Measurements from ENCODE around the gene CLTC.

CLTC gene

GRCh38 chr17:59727817-59728533 is 108.3 kb downstream of the CLTC start:
- no peak for DNase-seq (ENCODE audit: low spot score)

DNA sequence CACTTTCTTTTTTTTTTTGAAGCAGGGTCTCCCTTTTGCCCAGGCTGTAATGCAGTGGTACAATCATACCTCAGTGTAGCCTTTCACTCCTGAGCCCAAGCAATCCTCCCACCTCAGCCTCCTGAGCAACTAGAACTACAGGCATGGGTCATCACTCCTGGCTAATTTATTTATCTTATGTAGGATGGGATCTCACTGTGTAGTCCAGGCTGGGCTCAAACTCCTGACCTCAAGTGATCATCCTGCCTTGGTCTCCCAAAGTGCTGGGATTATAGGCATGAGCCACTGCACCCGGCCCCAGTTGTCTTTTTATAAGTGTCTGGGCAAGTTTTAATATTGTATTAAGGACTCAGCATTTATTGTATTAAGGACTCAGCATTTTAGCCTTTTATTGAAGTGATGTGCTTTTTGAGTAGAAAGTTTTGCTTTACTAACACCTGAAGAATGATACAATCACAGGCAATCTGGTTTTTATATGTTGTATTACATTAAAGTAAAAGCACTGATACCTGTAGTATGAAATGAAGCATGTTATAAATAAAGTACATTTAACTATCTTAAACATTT is 110.7 kb downstream of the CLTC start:
- no peak for DNase-seq (ENCODE audit: low spot score)

DNA sequence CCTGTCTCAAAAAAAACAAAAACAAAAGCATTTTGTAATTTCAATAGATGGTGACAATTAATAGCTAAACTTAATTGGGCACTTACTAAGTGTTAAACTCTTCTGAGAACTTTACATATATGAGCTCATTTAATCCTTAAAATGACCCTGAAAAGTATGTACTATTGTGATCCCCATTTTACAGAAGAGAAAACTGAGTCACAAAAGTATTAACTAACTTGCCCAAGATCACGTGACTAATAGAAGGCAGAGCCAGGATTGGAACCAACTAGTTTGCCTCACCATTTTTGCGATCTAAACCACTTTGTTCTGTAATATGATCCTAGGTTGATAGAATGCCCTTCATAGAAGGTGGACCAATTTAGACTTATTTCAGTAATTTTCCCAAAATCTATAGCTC is 114.0 kb downstream of the CLTC start:
- no peak for DNase-seq (ENCODE audit: low spot score)

DNA sequence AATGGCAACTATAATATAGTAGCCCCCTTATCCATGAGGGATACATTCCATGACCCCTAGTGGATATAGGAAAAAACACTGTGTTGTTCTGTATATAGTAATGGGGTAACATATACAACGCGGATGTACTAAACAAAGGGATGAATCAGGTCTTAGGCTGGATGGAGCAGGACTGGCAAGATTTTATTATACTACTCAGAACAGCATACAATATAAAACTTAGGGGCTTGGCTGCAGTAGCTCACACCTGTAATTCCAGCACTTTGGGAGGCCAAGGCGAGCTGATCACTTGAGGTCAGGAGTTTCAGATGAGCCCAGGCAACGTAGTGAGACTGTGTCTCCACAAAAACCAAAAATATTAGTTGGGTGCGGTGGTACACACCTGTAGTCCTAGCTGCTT is 114.5 kb downstream of the CLTC start:
- DNase-seq (ENCODE audit: low spot score): no peak

- DNase-seq (ENCODE audit: low spot score): no peak
These were observed 117.6 kb downstream of the CLTC start for GRCh38 chr17:59737324-59737723.

- no peak for DNase-seq (ENCODE audit: low spot score)
These were observed 124.1 kb downstream of the CLTC start for GRCh38 chr17:59743842-59744241.

GRCh38 chr17:59745040-59745439 is 125.3 kb downstream of the CLTC start:
- DNase-seq (ENCODE audit: low spot score): no peak

Measured in Ammon's horn (tissue), 1 donor.